Spleen (tissue), 7 donors: ENCODE measurements around the gene PIM2.

Source experiments
- POLR2A ChIP-seq, 3 donors: fragments of 450-650 bp; IDR thresholded peaks; one replicate each; pipeline ENCODE4 v1.5.1; 2017; ENCODE audit warnings: antibody characterized with exemption in 3 of 3, mild to moderate bottlenecking in 1 of 3
- POLR2AphosphoS5 ChIP-seq, 3 donors: sonication (generic); formaldehyde crosslinking; IDR thresholded peaks; one replicate each; pipeline ENCODE4 v1.5.1; 2017; ENCODE audit warnings: antibody characterized with exemption in 3 of 3
- TF ChIP-seq, protein P1 (sequence below), 11 experiments: fragments of 200-600 bp in 7 of 11; fragments of 450-650 bp in 4 of 11; sonication (generic) in 4 of 11; IDR thresholded peaks in 8 of 11; conservative IDR thresholded peaks in 3 of 11; 1 replicate in 7 of 11; 2 replicates in 4 of 11; pipeline versions ENCODE4 v1.4.0 to v1.8.0; 2016 to 2021; ENCODE audit warnings: antibody characterized with exemption in 11 of 11, inconsistent platforms in 4 of 11, mild to moderate bottlenecking in 1 of 11
- donor health status: DM: no; HTN: no; CAD: no; lungs with moderate emphysema.
- donor health status: DM: no; HTN: no; CAD: no.
- donor health status: DM: no; HTN: no; CAD: no.

GRCh38 chrX:48935301-48935670 lies 16.5 kb upstream of the PIM2 start:
- TF ChIP-seq, protein P1, sequence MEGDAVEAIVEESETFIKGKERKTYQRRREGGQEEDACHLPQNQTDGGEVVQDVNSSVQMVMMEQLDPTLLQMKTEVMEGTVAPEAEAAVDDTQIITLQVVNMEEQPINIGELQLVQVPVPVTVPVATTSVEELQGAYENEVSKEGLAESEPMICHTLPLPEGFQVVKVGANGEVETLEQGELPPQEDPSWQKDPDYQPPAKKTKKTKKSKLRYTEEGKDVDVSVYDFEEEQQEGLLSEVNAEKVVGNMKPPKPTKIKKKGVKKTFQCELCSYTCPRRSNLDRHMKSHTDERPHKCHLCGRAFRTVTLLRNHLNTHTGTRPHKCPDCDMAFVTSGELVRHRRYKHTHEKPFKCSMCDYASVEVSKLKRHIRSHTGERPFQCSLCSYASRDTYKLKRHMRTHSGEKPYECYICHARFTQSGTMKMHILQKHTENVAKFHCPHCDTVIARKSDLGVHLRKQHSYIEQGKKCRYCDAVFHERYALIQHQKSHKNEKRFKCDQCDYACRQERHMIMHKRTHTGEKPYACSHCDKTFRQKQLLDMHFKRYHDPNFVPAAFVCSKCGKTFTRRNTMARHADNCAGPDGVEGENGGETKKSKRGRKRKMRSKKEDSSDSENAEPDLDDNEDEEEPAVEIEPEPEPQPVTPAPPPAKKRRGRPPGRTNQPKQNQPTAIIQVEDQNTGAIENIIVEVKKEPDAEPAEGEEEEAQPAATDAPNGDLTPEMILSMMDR (IDR thresholded peaks at IDR 0.05 in 8 of 11, conservative IDR thresholded peaks at IDR 0.05 in 3 of 11) = no peak
- TF ChIP-seq POLR2AphosphoS5 (IDR thresholded peaks at IDR 0.05) (no peak), POLR2A (IDR thresholded peaks at IDR 0.05) (no peak)
